Ovary (tissue), 9 donors: Measurements from ENCODE around the gene UBE3C. TPM values are rescaled to one million over a fixed set of nuclear protein-coding genes. Genes with fewer than 3 reads are reported as not detected.

Experiments
- DNase-seq, 5 donors: peaks; one replicate each; pipeline ENCODE4 v3.0.0-alpha.2; 2019 to 2020
- H3K27ac ChIP-seq, 2 donors: fragments of 200-600 bp; one replicate each; pipeline versions ENCODE4 v1.5.1 to v1.8.0; 2019 to 2022
- H3K27me3 ChIP-seq: fragments of 200-600 bp; one replicate; pipeline ENCODE4 v1.8.0; 2022
- H3K36me3 ChIP-seq: fragments of 200-600 bp; sonication (generic); one replicate; pipeline ENCODE4 v1.5.1; 2019
- H3K4me1 ChIP-seq: one replicate; pipeline ENCODE4 v1.8.1; 2013; ENCODE audit warnings: mild to moderate bottlenecking, moderate library complexity; ENCODE audit not compliant: insufficient read depth
- H3K4me3 ChIP-seq: fragments of 200-600 bp; sonication (generic); one replicate; pipeline ENCODE4 v1.5.1; 2017
- H3K9me3 ChIP-seq, 2 donors: fragments of 200-600 bp in 1 of 2; sonication (generic) in 1 of 2; one replicate each; pipeline versions ENCODE4 v1.5.1 to v1.8.1; 2013 to 2019; ENCODE audit warnings: mild to moderate bottlenecking in 1 of 2, moderate library complexity in 1 of 2
- CTCF ChIP-seq, 3 donors: fragments of 450-650 bp in 2 of 3; fragments of 200-600 bp in 1 of 3; IDR thresholded peaks; one replicate each; pipeline versions ENCODE4 v1.5.1 to v1.8.0; 2016 to 2022; ENCODE audit warnings: antibody characterized with exemption in 3 of 3, mild to moderate bottlenecking in 1 of 3
- EP300 ChIP-seq: sonication (generic); formaldehyde crosslinking; IDR thresholded peaks from one replicate; pipeline ENCODE4 v1.6.1; 2017; ENCODE audit warnings: antibody characterized with exemption
- POLR2A ChIP-seq: fragments of 450-650 bp; IDR thresholded peaks from one replicate; pipeline ENCODE4 v1.6.1; 2017; ENCODE audit warnings: antibody characterized with exemption, mild to moderate bottlenecking, moderate library complexity
- WGBS, 3 donors: extraction: QIAGEN DNeasy Blood & Tissue Kit in 1 of 3; methylation state at CpG; one replicate each; pipeline versions ENCODE4 v1.1.5 to v1.1.7; 2013 to 2017; 5-methylcytosine and 5-hydroxymethylcytosine counted together
- intact Hi-C, 4 donors: fragments of 100-400 bp; cut with DNase I; formaldehyde crosslinking; loops; one replicate each; pipeline versions ENCODE4 v1.11.0 to v1.15.1; 2022 to 2023
- polyA plus RNA-seq, 2 donors: library from polyadenylated mRNA; stranded (reverse); fragments of 200-250 nt in 1 of 2; fragments of 350-450 nt in 1 of 2; fragmentation: Illumina TruSeq in 1 of 2; extraction: RNeasy Lipid Tissue Mini Kit (QIAGEN cat#74804) in 1 of 2; gene quantifications; one replicate each; pipeline ENCODE4 v1.2.3, GENCODE V29; 2013 to 2014
- total RNA-seq, 7 donors: library from RNA; depleted of rRNA in 2 of 7; stranded (reverse); fragments of >200 nt in 2 of 7; fragmentation: NEBNext Ultra II Directional in 3 of 7; extraction: Animal tissue kit (Norgen Biotek cat#: 25700) in 3 of 7; gene quantifications; one replicate each; pipeline versions ENCODE4 v1.1.0 to v1.2.4, GENCODE V29; 2016 to 2023
- donor health status: DM: no; HTN: no; CAD: no; lungs with moderate emphysema.
- donor health status: DM: no; HTN: no; CAD: no.
- donor health status: Bipolar disorder and iron deficiency.
- donor health status: DM: yes; HTN: yes; CAD: no.
- donor health status: DM: no; HTN: no; CAD: no.
- donor health status: DM: yes; HTN: yes; CAD: no.

The UBE3C gene
- total and polyA plus RNA-seq, 9 donors = 21.5 to 62.7 (median 45.4) TPM

- TF ChIP-seq EP300 = no peak
- TF ChIP-seq POLR2A = no peak
- no peak for TF ChIP-seq CTCF (IDR thresholded peaks at IDR 0.05)
- intact Hi-C loops = no loop called here
- H3K27ac ChIP-seq = peak overlapping the region; percentile 78 to 92
- no peaks in the 10 kb centered on the region for H3K36me3 ChIP-seq
- H3K4me1 ChIP-seq = peaks cover 13% of the 10 kb centered on the region
- no peaks in the 10 kb centered on the region for H3K27me3 ChIP-seq
- 16 to 20% (median 17%) methylated on average over 19 of the region's 19 CpGs for WGBS, 3 donors
- no peak for DNase-seq
- no peaks in the 10 kb centered on the region for H3K9me3 ChIP-seq
- peak overlapping the region; percentile 64 for H3K4me3 ChIP-seq
These were observed 1.2 kb downstream of the UBE3C start for GRCh38 chr7:157139810-157140510.

- H3K27ac ChIP-seq = no peak overlapping the region
- WGBS, 3 donors = 69 to 75% (median 71%) methylated on average over 10 of the region's 10 CpGs
- H3K4me3 ChIP-seq = no peak overlapping the region
- peaks cover 13% of the 10 kb centered on the region for H3K4me1 ChIP-seq
- no peaks in the 10 kb centered on the region for H3K9me3 ChIP-seq
- intact Hi-C loops = no loop called here
- DNase-seq = no peak
- H3K27me3 ChIP-seq = no peaks in the 10 kb centered on the region
- H3K36me3 ChIP-seq = no peaks in the 10 kb centered on the region
- no peak for TF ChIP-seq POLR2A
- no peak for TF ChIP-seq CTCF (IDR thresholded peaks at IDR 0.05)
- TF ChIP-seq EP300 = no peak
These were observed 1.8 kb downstream of the UBE3C start for GRCh38 chr7:157140511-157140905.

GRCh38 chr7:157141525-157142060 lies 2.9 kb downstream of the UBE3C start:
- Histone ChIP-seq H3K4me3 (no peak overlapping the region), H3K36me3 (no peaks in the 10 kb centered on the region), H3K27me3 (no peaks in the 10 kb centered on the region), H3K4me1 (peaks cover 13% of the 10 kb centered on the region), H3K27ac (no peak overlapping the region), H3K9me3 (no peaks in the 10 kb centered on the region)
- TF ChIP-seq EP300 (no peak), POLR2A (no peak), CTCF (IDR thresholded peaks at IDR 0.05) (no peak)
- intact Hi-C loops = no loop called here
- DNase-seq = no peak
- 91 to 94% (median 92%) methylated on average over 16 of the region's 16 CpGs for WGBS, 3 donors

GRCh38 chr7:157143788-157144187 lies 5.1 kb downstream of the UBE3C start:
- Histone ChIP-seq H3K9me3 (no peaks in the 10 kb centered on the region), H3K4me1 (peaks cover 13% of the 10 kb centered on the region), H3K27me3 (no peaks in the 10 kb centered on the region), H3K27ac (no peak overlapping the region), H3K4me3 (no peak overlapping the region), H3K36me3 (no peaks in the 10 kb centered on the region)
- 85 to 88% (median 86%) methylated on average over 8 of the region's 8 CpGs for WGBS, 3 donors
- TF ChIP-seq CTCF (IDR thresholded peaks at IDR 0.05) (no peak), POLR2A (no peak), EP300 (no peak)
- intact Hi-C loops = no loop called here
- DNase-seq = no peak
